Transverse colon (tissue), 3 donors: Measurements from ENCODE around the gene C19orf85.

Experiments
- CTCF ChIP-seq, 5 experiments: fragments of 200-600 bp in 3 of 5; fragments of 450-650 bp in 2 of 5; sonication (generic) in 3 of 5; IDR thresholded peaks; 1 replicate in 2 of 5; 2 replicates in 3 of 5; pipeline ENCODE4 v1.5.1; 2016 to 2017; ENCODE audit warnings: antibody characterized with exemption in 5 of 5, inconsistent platforms in 3 of 5, mild to moderate bottlenecking in 2 of 5, moderate library complexity in 1 of 5
- EP300 ChIP-seq: sonication (generic); formaldehyde crosslinking; IDR thresholded peaks from one replicate; pipeline ENCODE4 v1.6.1; 2017; ENCODE audit warnings: antibody characterized with exemption, low read depth

GRCh38 chr19:55460670-55461258 lies 3.8 kb downstream of the C19orf85 start:
- TF ChIP-seq EP300 (no peak), CTCF (IDR thresholded peaks at IDR 0.05) (no peak)
